ENCODE measurements around the gene ZNF431.

The ZNF431 gene

GRCh38 chr19:21143428-21143827, 1.6 kb downstream of the ZNF431 start:
- no peak for TF ChIP-seq CTCF (IDR thresholded peaks at IDR 0.05; ENCODE audit: insufficient read depth, low read depth, low read length, missing control alignments)
- no peak overlapping the region for H3K4me3 ChIP-seq (ENCODE audit: low read depth, low read length)
- DNase-seq (ENCODE audit: low read depth), result no peak

- no peak for DNase-seq (ENCODE audit: low read depth)
- no peak overlapping the region for H3K4me3 ChIP-seq (ENCODE audit: low read depth, low read length)
- TF ChIP-seq CTCF (IDR thresholded peaks at IDR 0.05; ENCODE audit: insufficient read depth, low read depth, low read length, missing control alignments), result no peak
Measured at GRCh38 chr19:21143854-21144253, 2.0 kb downstream of the ZNF431 start.

GRCh38 chr19:21147540-21147939, 5.7 kb downstream of the ZNF431 start:
- no peak overlapping the region for H3K4me3 ChIP-seq (ENCODE audit: low read depth, low read length)
- no peak for DNase-seq (ENCODE audit: low read depth)
- no peak for TF ChIP-seq CTCF (IDR thresholded peaks at IDR 0.05; ENCODE audit: insufficient read depth, low read depth, low read length, missing control alignments)

- no peak for DNase-seq (ENCODE audit: low read depth)
- TF ChIP-seq CTCF (IDR thresholded peaks at IDR 0.05; ENCODE audit: insufficient read depth, low read depth, low read length, missing control alignments), result no peak
- no peak overlapping the region for H3K4me3 ChIP-seq (ENCODE audit: low read depth, low read length)
Measured at GRCh38 chr19:21148681-21149080, 6.8 kb downstream of the ZNF431 start.

GRCh38 chr19:21149877-21150276, 8.0 kb downstream of the ZNF431 start:
- DNase-seq (ENCODE audit: low read depth), result no peak
- no peak for TF ChIP-seq CTCF (IDR thresholded peaks at IDR 0.05; ENCODE audit: insufficient read depth, low read depth, low read length, missing control alignments)
- H3K4me3 ChIP-seq (ENCODE audit: low read depth, low read length), result no peak overlapping the region

GRCh38 chr19:21151460-21151859, 9.6 kb downstream of the ZNF431 start:
- no peak for TF ChIP-seq CTCF (IDR thresholded peaks at IDR 0.05; ENCODE audit: insufficient read depth, low read depth, low read length, missing control alignments)
- no peak for DNase-seq (ENCODE audit: low read depth)
- no peak overlapping the region for H3K4me3 ChIP-seq (ENCODE audit: low read depth, low read length)

GRCh38 chr19:21158523-21159135, 16.8 kb downstream of the ZNF431 start:
- H3K4me3 ChIP-seq (ENCODE audit: low read depth, low read length), result no peak overlapping the region
- no peak for TF ChIP-seq CTCF (IDR thresholded peaks at IDR 0.05; ENCODE audit: insufficient read depth, low read depth, low read length, missing control alignments)
- DNase-seq (ENCODE audit: low read depth), result no peak

Measured in GM12865 (cell line).